HFF-Myc (cell line): ENCODE results near the gene ADAR.
A peak's percentile ranks its signal among the peaks of the same experiment; 100 is the strongest.

ENCODE experiments used
- DNase-seq: peaks from one replicate; pipeline ENCODE4 v3.0.0-alpha.2; 2011; ENCODE audit warnings: low read depth; ENCODE audit errors: extremely low read depth
- H3K4me3 ChIP-seq: replicated peaks from 2 replicates; pipeline ENCODE4 v1.5.1; 2011; ENCODE audit warnings: low read depth, mild to moderate bottlenecking, control low read depth, low read length
- CTCF ChIP-seq: IDR thresholded peaks from 2 replicates; pipeline ENCODE4 v1.5.1; 2012; ENCODE audit warnings: mild to moderate bottlenecking, low read depth, low read length, control low read depth; ENCODE audit errors: missing control alignments

ADAR gene

GRCh38 chr1:154571964-154572288 lies 36.1 kb downstream of the ADAR start:
- DNase-seq = no peak
- no peak for TF ChIP-seq CTCF
- H3K4me3 ChIP-seq = no peak overlapping the region

- H3K4me3 ChIP-seq = no peak overlapping the region
- TF ChIP-seq CTCF = no peak
- DNase-seq = no peak
These were observed 36.6 kb downstream of the ADAR start for GRCh38 chr1:154571244-154571963.

GRCh38 chr1:154568157-154568815 lies 39.7 kb downstream of the ADAR start:
- no peak overlapping the region; the same call in 1 of the 2 replicates for H3K4me3 ChIP-seq
- no peak for DNase-seq
- TF ChIP-seq CTCF = no peak

GRCh38 chr1:154567386-154568156 lies 40.4 kb downstream of the ADAR start, which contains the start of gene CHRNB2:
CHRNB2 (plus strand) TSS chr1:154567778; CDS start chr1:154568045, 267 bp downstream.
- TF ChIP-seq CTCF = no peak
- DNase-seq = no peak
- no peak within 1 kb of the TSS; the same call in 1 of the 2 replicates for H3K4me3 ChIP-seq

- no peak for TF ChIP-seq CTCF
- no peak for DNase-seq
- H3K4me3 ChIP-seq = no peak overlapping the region
These were observed 42.1 kb downstream of the ADAR start for GRCh38 chr1:154565876-154566275.

- H3K4me3 ChIP-seq = peak overlapping the region; percentile 60
- peak; percentile 88 for DNase-seq
- peak; percentile 90 for TF ChIP-seq CTCF
These were observed 48.4 kb downstream of the ADAR start for GRCh38 chr1:154559466-154560044.
